ENCODE data around the gene TRIM41. TPM values are rescaled to one million over a fixed set of nuclear protein-coding genes. Genes with fewer than 3 reads are reported as not detected.

The TRIM41 gene
- total and polyA plus RNA-seq, 9 of the 15 experiments (the other 6 are each of a cell fraction or from before 2014, with no cell fraction given) = 1.8 to 47.6 (median 20.9) TPM

- TF ChIP-seq, protein P1, sequence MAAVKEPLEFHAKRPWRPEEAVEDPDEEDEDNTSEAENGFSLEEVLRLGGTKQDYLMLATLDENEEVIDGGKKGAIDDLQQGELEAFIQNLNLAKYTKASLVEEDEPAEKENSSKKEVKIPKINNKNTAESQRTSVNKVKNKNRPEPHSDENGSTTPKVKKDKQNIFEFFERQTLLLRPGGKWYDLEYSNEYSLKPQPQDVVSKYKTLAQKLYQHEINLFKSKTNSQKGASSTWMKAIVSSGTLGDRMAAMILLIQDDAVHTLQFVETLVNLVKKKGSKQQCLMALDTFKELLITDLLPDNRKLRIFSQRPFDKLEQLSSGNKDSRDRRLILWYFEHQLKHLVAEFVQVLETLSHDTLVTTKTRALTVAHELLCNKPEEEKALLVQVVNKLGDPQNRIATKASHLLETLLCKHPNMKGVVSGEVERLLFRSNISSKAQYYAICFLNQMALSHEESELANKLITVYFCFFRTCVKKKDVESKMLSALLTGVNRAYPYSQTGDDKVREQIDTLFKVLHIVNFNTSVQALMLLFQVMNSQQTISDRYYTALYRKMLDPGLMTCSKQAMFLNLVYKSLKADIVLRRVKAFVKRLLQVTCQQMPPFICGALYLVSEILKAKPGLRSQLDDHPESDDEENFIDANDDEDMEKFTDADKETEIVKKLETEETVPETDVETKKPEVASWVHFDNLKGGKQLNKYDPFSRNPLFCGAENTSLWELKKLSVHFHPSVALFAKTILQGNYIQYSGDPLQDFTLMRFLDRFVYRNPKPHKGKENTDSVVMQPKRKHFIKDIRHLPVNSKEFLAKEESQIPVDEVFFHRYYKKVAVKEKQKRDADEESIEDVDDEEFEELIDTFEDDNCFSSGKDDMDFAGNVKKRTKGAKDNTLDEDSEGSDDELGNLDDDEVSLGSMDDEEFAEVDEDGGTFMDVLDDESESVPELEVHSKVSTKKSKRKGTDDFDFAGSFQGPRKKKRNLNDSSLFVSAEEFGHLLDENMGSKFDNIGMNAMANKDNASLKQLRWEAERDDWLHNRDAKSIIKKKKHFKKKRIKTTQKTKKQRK (IDR thresholded peaks at IDR 0.05; ENCODE audit: borderline replicate concordance, low read depth, low read length) = no peak
- TF ChIP-seq HSF4 (CRISPR knock-in tag; IDR thresholded peaks at IDR 0.05; ENCODE audit: borderline replicate concordance) (no peak), NFIC (IDR thresholded peaks at IDR 0.05) (peak; percentile 97), ZNF263 (CRISPR knock-in tag; IDR thresholded peaks at IDR 0.05; ENCODE audit: borderline replicate concordance) (peak; percentile 88), ZC3H11A (IDR thresholded peaks at IDR 0.05; ENCODE audit: low read depth, low read length) (no peak), CREM (IDR thresholded peaks at IDR 0.05; ENCODE audit: low read depth) (0 out of 2 replicates have a peak, but pooled peaks have one; percentile 22), RCOR1 (IDR thresholded peaks at IDR 0.05; ENCODE audit: borderline replicate concordance in 1 of 2, low read depth in 2 of 2, low read length in 2 of 2) (peak in 1 of 2 experiments; percentile 32; a peak in 1 of 4 replicates), ZFP36 (IDR thresholded peaks at IDR 0.05; ENCODE audit: low read depth, low read length, partially characterized antibody) (peak; percentile 2), NR2C2 (CRISPR knock-in tag; IDR thresholded peaks at IDR 0.05) (no peak), NR2C2 (tag; IDR thresholded peaks at IDR 0.05) (peak; percentile 44; the same call in 1 of the 2 replicates), HNRNPL (IDR thresholded peaks at IDR 0.05; ENCODE audit: low read depth, low read length) (no peak), USF1 (CRISPR knock-in tag; IDR thresholded peaks at IDR 0.05) (0 out of 2 replicates have a peak, but pooled peaks have one; percentile 38)
- TF ChIP-seq, protein P2, sequence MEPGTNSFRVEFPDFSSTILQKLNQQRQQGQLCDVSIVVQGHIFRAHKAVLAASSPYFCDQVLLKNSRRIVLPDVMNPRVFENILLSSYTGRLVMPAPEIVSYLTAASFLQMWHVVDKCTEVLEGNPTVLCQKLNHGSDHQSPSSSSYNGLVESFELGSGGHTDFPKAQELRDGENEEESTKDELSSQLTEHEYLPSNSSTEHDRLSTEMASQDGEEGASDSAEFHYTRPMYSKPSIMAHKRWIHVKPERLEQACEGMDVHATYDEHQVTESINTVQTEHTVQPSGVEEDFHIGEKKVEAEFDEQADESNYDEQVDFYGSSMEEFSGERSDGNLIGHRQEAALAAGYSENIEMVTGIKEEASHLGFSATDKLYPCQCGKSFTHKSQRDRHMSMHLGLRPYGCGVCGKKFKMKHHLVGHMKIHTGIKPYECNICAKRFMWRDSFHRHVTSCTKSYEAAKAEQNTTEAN (CRISPR knock-in tag; IDR thresholded peaks at IDR 0.05) = no peak
- TF ChIP-seq, protein P3, sequence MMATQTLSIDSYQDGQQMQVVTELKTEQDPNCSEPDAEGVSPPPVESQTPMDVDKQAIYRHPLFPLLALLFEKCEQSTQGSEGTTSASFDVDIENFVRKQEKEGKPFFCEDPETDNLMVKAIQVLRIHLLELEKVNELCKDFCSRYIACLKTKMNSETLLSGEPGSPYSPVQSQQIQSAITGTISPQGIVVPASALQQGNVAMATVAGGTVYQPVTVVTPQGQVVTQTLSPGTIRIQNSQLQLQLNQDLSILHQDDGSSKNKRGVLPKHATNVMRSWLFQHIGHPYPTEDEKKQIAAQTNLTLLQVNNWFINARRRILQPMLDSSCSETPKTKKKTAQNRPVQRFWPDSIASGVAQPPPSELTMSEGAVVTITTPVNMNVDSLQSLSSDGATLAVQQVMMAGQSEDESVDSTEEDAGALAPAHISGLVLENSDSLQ (IDR thresholded peaks at IDR 0.05) = peak; percentile 88
- TF ChIP-seq, protein P4, sequence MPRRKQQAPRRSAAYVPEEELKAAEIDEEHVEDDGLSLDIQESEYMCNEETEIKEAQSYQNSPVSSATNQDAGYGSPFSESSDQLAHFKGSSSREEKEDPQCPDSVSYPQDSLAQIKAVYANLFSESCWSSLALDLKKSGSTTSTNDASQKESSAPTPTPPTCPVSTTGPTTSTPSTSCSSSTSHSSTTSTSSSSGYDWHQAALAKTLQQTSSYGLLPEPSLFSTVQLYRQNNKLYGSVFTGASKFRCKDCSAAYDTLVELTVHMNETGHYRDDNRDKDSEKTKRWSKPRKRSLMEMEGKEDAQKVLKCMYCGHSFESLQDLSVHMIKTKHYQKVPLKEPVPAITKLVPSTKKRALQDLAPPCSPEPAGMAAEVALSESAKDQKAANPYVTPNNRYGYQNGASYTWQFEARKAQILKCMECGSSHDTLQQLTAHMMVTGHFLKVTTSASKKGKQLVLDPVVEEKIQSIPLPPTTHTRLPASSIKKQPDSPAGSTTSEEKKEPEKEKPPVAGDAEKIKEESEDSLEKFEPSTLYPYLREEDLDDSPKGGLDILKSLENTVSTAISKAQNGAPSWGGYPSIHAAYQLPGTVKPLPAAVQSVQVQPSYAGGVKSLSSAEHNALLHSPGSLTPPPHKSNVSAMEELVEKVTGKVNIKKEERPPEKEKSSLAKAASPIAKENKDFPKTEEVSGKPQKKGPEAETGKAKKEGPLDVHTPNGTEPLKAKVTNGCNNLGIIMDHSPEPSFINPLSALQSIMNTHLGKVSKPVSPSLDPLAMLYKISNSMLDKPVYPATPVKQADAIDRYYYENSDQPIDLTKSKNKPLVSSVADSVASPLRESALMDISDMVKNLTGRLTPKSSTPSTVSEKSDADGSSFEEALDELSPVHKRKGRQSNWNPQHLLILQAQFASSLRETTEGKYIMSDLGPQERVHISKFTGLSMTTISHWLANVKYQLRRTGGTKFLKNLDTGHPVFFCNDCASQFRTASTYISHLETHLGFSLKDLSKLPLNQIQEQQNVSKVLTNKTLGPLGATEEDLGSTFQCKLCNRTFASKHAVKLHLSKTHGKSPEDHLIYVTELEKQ (CRISPR knock-in tag; IDR thresholded peaks at IDR 0.05) = no peak
These were observed 28.4 kb upstream of the TRIM41 start (continued) for GRCh38 chr5:181194489-181195248.

Measured in K562 (cell line).